OCI-LY7 (cell line): ENCODE data around the gene HJURP.

ENCODE experiments used
- CTCF ChIP-seq: fragments of 200-600 bp; sonication (generic); conservative IDR thresholded peaks from 2 replicates; pipeline ENCODE4 v1.5.1; 2014; ENCODE audit warnings: mild to moderate bottlenecking, antibody characterized with exemption, low read length, moderate library complexity, mixed read lengths
- EZH2phosphoT487 ChIP-seq: fragments of 200-600 bp; sonication (generic); IDR thresholded peaks from 2 replicates; pipeline ENCODE4 v1.6.1; 2018; ENCODE audit warnings: low read depth, borderline replicate concordance, mild to moderate bottlenecking, mixed run types, antibody characterized with exemption, low read length, moderate library complexity, mixed read lengths

GRCh38 chr2:233820774-233821105 lies 33.6 kb downstream of the HJURP start:
- TF ChIP-seq CTCF = no peak
- TF ChIP-seq EZH2phosphoT487 = no peak
